Immature natural killer cell (primary cell): ENCODE data around the gene UAP1L1. TPM values are rescaled to one million over a fixed set of nuclear protein-coding genes. Genes with fewer than 3 reads are reported as not detected.
A peak's percentile ranks its signal among the peaks of the same experiment; 100 is the strongest.

ENCODE experiments used
- DNase-seq, 3 donors: peaks; one replicate each; pipeline ENCODE4 v3.0.0; 2022; ENCODE audit warnings: mixed read lengths in 1 of 3
- H3K27ac Mint-ChIP-seq, 6 donors: one replicate each; pipeline ENCODE4 v1.8.0; 2020; ENCODE audit warnings: mixed read lengths in 6 of 6, mild to moderate bottlenecking in 5 of 6, inconsistent platforms in 4 of 6, moderate library complexity in 3 of 6
- H3K27me3 Mint-ChIP-seq, 3 donors: one replicate each; pipeline ENCODE4 v1.8.0; 2020 to 2021; ENCODE audit warnings: low read depth in 3 of 3, mild to moderate bottlenecking in 3 of 3, mixed read lengths in 3 of 3, moderate library complexity in 3 of 3, inconsistent platforms in 1 of 3
- H3K36me3 Mint-ChIP-seq, 3 donors: one replicate each; pipeline ENCODE4 v1.8.0; 2020; ENCODE audit warnings: mixed read lengths in 3 of 3, inconsistent platforms in 2 of 3, mild to moderate bottlenecking in 2 of 3
- H3K4me1 Mint-ChIP-seq, 2 donors: one replicate each; pipeline ENCODE4 v1.8.0; 2020; ENCODE audit warnings: inconsistent platforms in 2 of 2, mild to moderate bottlenecking in 2 of 2, mixed read lengths in 2 of 2, moderate library complexity in 1 of 2
- H3K4me3 Mint-ChIP-seq, 5 donors: one replicate each; pipeline ENCODE4 v1.8.0; 2020; ENCODE audit warnings: mild to moderate bottlenecking in 5 of 5, mixed read lengths in 5 of 5, inconsistent platforms in 3 of 5, moderate library complexity in 3 of 5
- H3K9me3 Mint-ChIP-seq, 6 donors: one replicate each; pipeline ENCODE4 v1.8.0; 2020; ENCODE audit warnings: mild to moderate bottlenecking in 6 of 6, mixed read lengths in 6 of 6, inconsistent platforms in 4 of 6, moderate library complexity in 3 of 6
- polyA plus RNA-seq, 3 donors: library from polyadenylated mRNA; unstranded; fragments of 300-500 nt; fragmentation: Illumina TruSeq; gene quantifications; one replicate each; pipeline ENCODE4 v1.2.3, GENCODE V29; 2021

The UAP1L1 gene
- polyA plus RNA-seq, 3 donors from 2014 or later = 1.3 to 1.4 (median 1.4) TPM

GRCh38 chr9:137095664-137096517 is 18.6 kb downstream of the UAP1L1 start:
- H3K4me1 Mint-ChIP-seq = peaks cover 18% of the 10 kb centered on the region in 2 donors
- no peaks in the 10 kb centered on the region for H3K9me3 Mint-ChIP-seq
- no peaks in the 10 kb centered on the region for H3K27me3 Mint-ChIP-seq
- peak; percentile 80 to 85 (median 83) for DNase-seq
- peak overlapping the region; percentile 90 to 98 (median 98) for H3K27ac Mint-ChIP-seq
- H3K4me3 Mint-ChIP-seq = peak overlapping the region; percentile 77 to 87 (median 81)
- H3K36me3 Mint-ChIP-seq = peaks cover 6 to 18% (median 11%) of the 10 kb centered on the region in 3 donors

DNA sequence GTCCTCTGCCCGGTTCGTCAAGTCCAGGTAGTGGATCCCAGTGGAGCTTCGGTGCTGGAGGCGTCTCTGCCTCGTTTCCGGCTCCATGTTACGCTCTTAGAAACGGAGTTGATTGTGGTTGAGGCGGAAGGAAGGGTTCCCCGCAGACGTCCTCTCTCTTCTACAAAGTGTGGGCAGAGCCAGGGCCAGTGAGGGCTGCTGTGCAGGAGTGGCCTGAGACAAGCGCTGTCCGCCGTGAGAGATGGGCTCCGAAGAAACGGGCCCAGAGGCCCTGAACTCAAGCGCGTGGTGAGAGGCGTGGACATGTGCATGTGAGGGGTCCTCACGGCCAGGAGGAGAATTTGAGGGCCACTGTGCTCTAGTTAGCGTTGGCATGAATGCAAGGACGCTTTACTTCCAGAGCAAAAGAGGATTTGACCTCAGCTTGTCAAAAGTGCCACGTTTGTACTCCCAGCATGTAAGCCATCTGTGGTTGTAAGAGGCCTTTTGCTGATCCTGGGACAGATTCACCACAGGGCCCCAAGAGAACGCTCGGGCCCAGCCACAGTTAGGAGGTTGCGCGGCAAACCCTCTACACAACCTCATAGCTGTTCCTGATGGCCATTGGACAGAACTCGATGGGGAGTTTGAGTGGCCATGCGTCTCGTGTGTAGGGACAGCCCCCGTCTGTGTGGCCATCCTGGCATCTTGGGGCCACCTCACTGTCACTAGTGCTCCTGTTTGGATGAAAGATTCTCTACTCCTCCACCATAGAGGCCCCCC is 19.6 kb downstream of the UAP1L1 start:
- Mint-ChIP-seq H3K4me3 (peak overlapping the region in 1 of 5 donors; percentile 81), H3K36me3 (peaks cover 6 to 18% (median 8%) of the 10 kb centered on the region in 3 donors)

DNA sequence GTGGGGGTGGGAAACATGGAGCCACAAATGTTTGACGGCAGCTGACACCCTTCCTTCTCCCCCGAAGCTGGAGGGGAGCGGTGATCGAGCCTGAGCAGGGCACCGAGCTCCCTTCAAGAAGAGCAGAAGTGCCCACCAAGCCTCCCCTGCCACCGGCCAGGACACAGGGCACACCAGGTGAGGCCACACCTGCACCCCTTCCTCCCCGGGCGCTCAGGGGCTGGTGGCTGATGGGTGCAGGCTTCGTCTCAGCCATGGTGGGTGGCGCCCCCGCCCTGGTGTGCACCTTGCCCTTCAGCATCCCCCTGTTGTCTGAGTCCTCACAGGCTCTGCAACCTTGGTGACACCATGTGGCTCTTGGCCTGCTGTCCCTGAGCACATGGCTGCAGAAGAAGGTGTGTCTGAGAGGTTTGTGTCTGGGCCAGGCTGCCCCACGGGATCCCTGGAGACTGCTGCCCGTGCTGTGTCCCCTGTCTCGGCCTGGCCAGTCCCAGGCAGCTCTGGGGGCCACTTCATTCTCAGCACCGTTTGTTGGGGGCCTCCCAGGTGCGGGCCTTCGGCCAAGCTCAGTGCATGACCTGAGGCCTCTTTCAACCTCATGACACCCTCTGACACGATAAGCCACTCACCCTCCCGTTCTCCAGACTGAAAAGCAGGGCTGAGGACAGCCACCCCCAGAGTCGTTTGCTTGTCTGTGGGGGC is 20.6 kb downstream of the UAP1L1 start:
- Mint-ChIP-seq H3K27ac (peak overlapping the region in 4 of 6 donors; percentile 35 to 97 (median 58)), H3K9me3 (no peaks in the 10 kb centered on the region), H3K4me3 (peak overlapping the region in 1 of 5 donors; percentile 27), H3K36me3 (peaks cover 6 to 15% (median 6%) of the 10 kb centered on the region in 3 donors), H3K27me3 (no peaks in the 10 kb centered on the region), H3K4me1 (peaks cover 18% of the 10 kb centered on the region in 2 donors)
- no peak for DNase-seq

More for the DNA sequence above, 19.6 kb downstream of the UAP1L1 start:
- H3K4me1 Mint-ChIP-seq = peaks cover 18% of the 10 kb centered on the region in 2 donors
- peak overlapping the region; percentile 90 to 98 (median 98) for H3K27ac Mint-ChIP-seq
- H3K9me3 Mint-ChIP-seq = no peaks in the 10 kb centered on the region
- DNase-seq = no peak
- H3K27me3 Mint-ChIP-seq = no peaks in the 10 kb centered on the region

DNA sequence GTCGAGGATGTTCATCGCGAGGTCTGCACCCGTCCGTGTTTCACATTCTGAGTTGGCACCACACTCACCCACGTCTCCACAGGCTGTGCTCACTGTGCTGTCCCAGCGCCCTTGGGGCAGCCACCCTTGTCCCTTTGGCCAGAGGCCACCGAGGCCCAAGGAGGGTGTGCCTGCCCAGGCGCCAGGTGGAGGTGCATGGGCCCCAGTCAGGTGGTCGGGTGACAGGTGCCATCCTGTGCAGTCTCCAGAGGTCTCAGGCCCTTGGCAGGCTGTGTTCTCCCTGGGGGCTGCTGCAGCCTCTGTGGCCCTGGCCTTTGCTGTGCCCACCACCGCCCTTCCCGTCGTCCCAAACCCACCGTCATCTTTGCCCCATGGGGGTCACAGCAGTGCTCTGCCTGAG is 21.9 kb downstream of the UAP1L1 start:
- no peak overlapping the region for H3K4me3 Mint-ChIP-seq
- peaks cover 0 to 2% (median 0%) of the 10 kb centered on the region in 6 donors for H3K9me3 Mint-ChIP-seq
- H3K27me3 Mint-ChIP-seq = no peaks in the 10 kb centered on the region
- no peak for DNase-seq
- H3K27ac Mint-ChIP-seq = no peak overlapping the region
- peaks cover 6 to 12% (median 6%) of the 10 kb centered on the region in 3 donors for H3K36me3 Mint-ChIP-seq
- peaks cover 16 to 18% of the 10 kb centered on the region in 2 donors for H3K4me1 Mint-ChIP-seq

DNA sequence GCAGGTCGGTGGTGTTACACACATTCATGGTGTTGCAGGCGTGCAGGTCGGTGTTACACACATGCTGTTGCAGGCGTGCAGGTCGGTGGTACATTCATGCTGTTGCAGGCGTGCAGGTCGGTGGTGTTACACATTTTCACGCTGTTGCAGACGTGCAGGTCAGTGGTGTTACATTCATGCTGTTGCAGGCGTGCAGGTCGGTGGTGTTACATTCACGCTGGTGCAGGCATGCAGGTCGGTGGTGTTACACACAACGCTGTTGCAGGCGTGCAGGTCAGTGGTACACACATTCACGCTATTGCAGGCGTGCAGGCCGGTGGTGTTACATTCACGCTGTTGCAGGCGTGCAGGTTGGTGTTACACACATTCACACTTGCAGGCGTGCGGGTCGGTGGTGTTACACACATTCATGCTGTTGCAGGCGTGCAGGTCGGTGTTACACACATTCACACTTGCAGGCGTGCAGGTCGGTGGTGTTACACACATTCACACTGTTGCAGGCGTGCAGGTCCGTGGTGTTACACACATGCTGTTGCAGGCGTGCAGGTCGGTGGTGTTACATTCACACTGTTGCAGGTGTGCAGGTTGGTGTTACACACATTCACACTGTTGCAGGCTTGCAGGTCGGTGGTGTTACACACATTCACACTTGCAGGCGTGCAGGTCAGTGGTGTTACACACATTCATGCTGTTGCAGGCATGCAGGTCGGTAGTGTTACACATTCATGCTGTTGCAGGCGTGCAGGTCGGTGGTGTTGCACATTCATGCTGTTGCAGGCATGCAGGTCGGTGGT is 26.1 kb downstream of the UAP1L1 start:
- H3K4me1 Mint-ChIP-seq = peaks cover 0 to 2% of the 10 kb centered on the region in 2 donors
- DNase-seq = no peak
- peaks cover 0 to 2% (median 0%) of the 10 kb centered on the region in 3 donors for H3K27me3 Mint-ChIP-seq
- H3K9me3 Mint-ChIP-seq = peaks cover 0 to 2% (median 0%) of the 10 kb centered on the region in 6 donors
- H3K4me3 Mint-ChIP-seq = no peak overlapping the region
- no peak overlapping the region for H3K27ac Mint-ChIP-seq
- peaks cover 0 to 15% (median 5%) of the 10 kb centered on the region in 3 donors for H3K36me3 Mint-ChIP-seq

- DNase-seq = no peak
- peaks cover 0 to 2% (median 0%) of the 10 kb centered on the region in 6 donors for H3K9me3 Mint-ChIP-seq
- H3K27me3 Mint-ChIP-seq = peaks cover 0 to 2% (median 0%) of the 10 kb centered on the region in 3 donors
- peaks cover 0 to 9% (median 0%) of the 10 kb centered on the region in 3 donors for H3K36me3 Mint-ChIP-seq
- peaks cover 0 to 1% of the 10 kb centered on the region in 2 donors for H3K4me1 Mint-ChIP-seq
- H3K4me3 Mint-ChIP-seq = no peak overlapping the region
- no peak overlapping the region for H3K27ac Mint-ChIP-seq
Observed at GRCh38 chr9:137105814-137106661, 28.7 kb downstream of the UAP1L1 start.

- H3K4me1 Mint-ChIP-seq = peaks cover 0 to 1% of the 10 kb centered on the region in 2 donors
- peaks cover 0 to 9% (median 0%) of the 10 kb centered on the region in 3 donors for H3K36me3 Mint-ChIP-seq
- no peak overlapping the region for H3K4me3 Mint-ChIP-seq
- H3K27me3 Mint-ChIP-seq = peaks cover 0 to 2% (median 0%) of the 10 kb centered on the region in 3 donors
- peaks cover 0 to 2% (median 0%) of the 10 kb centered on the region in 6 donors for H3K9me3 Mint-ChIP-seq
- no peak overlapping the region for H3K27ac Mint-ChIP-seq
- no peak for DNase-seq
Observed at GRCh38 chr9:137106662-137107250, 29.4 kb downstream of the UAP1L1 start.

DNA sequence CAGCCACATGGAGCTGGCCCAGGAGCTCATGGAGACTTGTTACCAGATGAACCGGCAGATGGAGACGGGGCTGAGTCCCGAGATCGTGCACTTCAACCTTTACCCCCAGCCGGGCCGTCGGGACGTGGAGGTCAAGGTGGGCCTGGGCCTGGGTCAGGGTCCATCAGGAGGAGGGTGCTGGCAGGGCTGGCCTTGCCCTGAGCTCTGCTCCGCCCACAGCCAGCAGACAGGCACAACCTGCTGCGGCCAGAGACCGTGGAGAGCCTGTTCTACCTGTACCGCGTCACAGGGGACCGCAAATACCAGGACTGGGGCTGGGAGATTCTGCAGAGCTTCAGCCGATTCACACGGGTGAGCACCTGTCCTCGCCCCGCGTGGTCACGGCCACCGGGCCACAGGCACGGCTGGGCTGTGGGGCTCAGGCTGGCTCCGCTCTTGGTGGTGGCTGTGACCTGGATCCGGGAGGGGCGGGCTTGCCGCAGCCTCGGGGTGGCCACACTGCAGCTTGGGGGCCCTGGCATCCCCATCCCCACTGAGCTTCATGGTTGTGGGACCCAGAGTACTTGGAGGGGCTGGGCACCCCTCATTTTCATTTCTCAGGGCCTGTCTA is 30.1 kb downstream of the UAP1L1 start:
- no peak overlapping the region for H3K27ac Mint-ChIP-seq
- peaks cover 0 to 2% (median 0%) of the 10 kb centered on the region in 6 donors for H3K9me3 Mint-ChIP-seq
- H3K4me1 Mint-ChIP-seq = peaks cover 0 to 1% of the 10 kb centered on the region in 2 donors
- DNase-seq = no peak
- H3K27me3 Mint-ChIP-seq = peaks cover 0 to 2% (median 0%) of the 10 kb centered on the region in 3 donors
- peaks cover 0 to 9% (median 0%) of the 10 kb centered on the region in 3 donors for H3K36me3 Mint-ChIP-seq
- H3K4me3 Mint-ChIP-seq = no peak overlapping the region

DNA sequence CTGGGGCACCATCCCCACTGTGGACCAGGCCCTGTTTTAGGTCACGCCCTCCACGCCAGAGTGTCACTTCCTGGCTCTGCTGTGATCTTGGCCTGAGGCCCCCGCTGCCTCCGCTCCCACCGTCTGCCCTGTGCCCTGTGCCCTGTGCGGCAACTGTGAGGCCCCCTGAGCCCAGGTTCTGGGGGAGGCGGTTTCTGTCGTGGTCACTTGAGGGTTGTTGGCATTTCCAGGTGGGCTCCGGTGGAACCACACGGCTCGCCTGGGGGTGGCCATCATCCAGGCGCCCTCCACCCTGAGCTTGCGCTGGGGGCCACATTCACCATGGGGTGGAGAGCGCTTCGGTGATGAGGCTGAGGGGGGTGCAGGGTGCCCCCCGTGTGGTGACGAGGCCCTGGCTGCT is 30.7 kb downstream of the UAP1L1 start:
- H3K27ac Mint-ChIP-seq = no peak overlapping the region
- peaks cover 0 to 2% (median 0%) of the 10 kb centered on the region in 6 donors for H3K9me3 Mint-ChIP-seq
- H3K4me3 Mint-ChIP-seq = no peak overlapping the region
- H3K36me3 Mint-ChIP-seq = peaks cover 0 to 9% (median 0%) of the 10 kb centered on the region in 3 donors
- peaks cover 0 to 3% of the 10 kb centered on the region in 2 donors for H3K4me1 Mint-ChIP-seq
- no peak for DNase-seq
- H3K27me3 Mint-ChIP-seq = peaks cover 0 to 2% (median 2%) of the 10 kb centered on the region in 3 donors

- Mint-ChIP-seq H3K4me3 (no peak overlapping the region), H3K27me3 (peaks cover 0 to 3% (median 2%) of the 10 kb centered on the region in 3 donors), H3K4me1 (peaks cover 0 to 4% of the 10 kb centered on the region in 2 donors), H3K27ac (no peak overlapping the region), H3K36me3 (peaks cover 0 to 9% (median 0%) of the 10 kb centered on the region in 3 donors), H3K9me3 (peaks cover 0 to 2% (median 0%) of the 10 kb centered on the region in 6 donors)
- no peak for DNase-seq
Observed at GRCh38 chr9:137108608-137109249, 31.4 kb downstream of the UAP1L1 start.
